KMS-11 (cell line): Measurements from ENCODE around the gene FUNDC2.

Experiments used
- H2AFZ ChIP-seq: fragments of 200-600 bp; sonication (generic); 2 replicates; pipeline ENCODE4 v1.6.1; 2016; ENCODE audit warnings: antibody characterized with exemption, mixed run types, low read depth
- H3K27ac ChIP-seq: fragments of 200-600 bp; sonication (generic); 2 replicates; pipeline ENCODE4 v1.6.1; 2016; ENCODE audit warnings: mild to moderate bottlenecking, mixed run types
- H3K27me3 ChIP-seq: fragments of 200-600 bp; sonication (generic); 2 replicates; pipeline ENCODE4 v1.6.1; 2017; ENCODE audit warnings: mild to moderate bottlenecking, low read depth, mixed run types, moderate library complexity; ENCODE audit not compliant: insufficient read depth
- H3K36me3 ChIP-seq: fragments of 200-600 bp; sonication (generic); 2 replicates; pipeline ENCODE4 v1.6.1; 2017; ENCODE audit warnings: mild to moderate bottlenecking, mixed run types; ENCODE audit not compliant: insufficient read depth
- H3K4me1 ChIP-seq: fragments of 200-600 bp; sonication (generic); 2 replicates; pipeline ENCODE4 v1.6.1; 2016; ENCODE audit warnings: mild to moderate bottlenecking, low read depth, mixed run types; ENCODE audit not compliant: poor library complexity, severe bottlenecking
- H3K4me2 ChIP-seq: fragments of 200-600 bp; sonication (generic); 2 replicates; pipeline ENCODE4 v1.7.0; 2016; ENCODE audit warnings: mild to moderate bottlenecking, mixed run types
- H3K4me3 ChIP-seq: fragments of 200-600 bp; sonication (generic); IDR thresholded peaks from 2 replicates; pipeline ENCODE4 v1.6.1; 2017; ENCODE audit warnings: low read depth, low read length, mixed read lengths; ENCODE audit not compliant: insufficient read depth
- H3K79me2 ChIP-seq: fragments of 200-600 bp; sonication (generic); 2 replicates; pipeline ENCODE4 v1.6.1; 2016; ENCODE audit warnings: low read depth, mixed run types; ENCODE audit not compliant: insufficient read depth
- H3K9ac ChIP-seq: fragments of 200-600 bp; sonication (generic); 2 replicates; pipeline ENCODE4 v1.6.1; 2016; ENCODE audit warnings: mild to moderate bottlenecking, mixed run types
- H4K20me1 ChIP-seq: fragments of 200-600 bp; sonication (generic); 2 replicates; pipeline ENCODE4 v1.6.1; 2016; ENCODE audit warnings: mild to moderate bottlenecking, mixed run types; ENCODE audit not compliant: insufficient read depth
- TF ChIP-seq, protein P1 (sequence below): fragments of 200-600 bp; sonication (generic); conservative IDR thresholded peaks from 2 replicates; pipeline ENCODE4 v1.6.1; 2017; ENCODE audit warnings: low read depth, mild to moderate bottlenecking, antibody characterized with exemption, low read length, moderate library complexity, mixed read lengths

FUNDC2 gene

DNA sequence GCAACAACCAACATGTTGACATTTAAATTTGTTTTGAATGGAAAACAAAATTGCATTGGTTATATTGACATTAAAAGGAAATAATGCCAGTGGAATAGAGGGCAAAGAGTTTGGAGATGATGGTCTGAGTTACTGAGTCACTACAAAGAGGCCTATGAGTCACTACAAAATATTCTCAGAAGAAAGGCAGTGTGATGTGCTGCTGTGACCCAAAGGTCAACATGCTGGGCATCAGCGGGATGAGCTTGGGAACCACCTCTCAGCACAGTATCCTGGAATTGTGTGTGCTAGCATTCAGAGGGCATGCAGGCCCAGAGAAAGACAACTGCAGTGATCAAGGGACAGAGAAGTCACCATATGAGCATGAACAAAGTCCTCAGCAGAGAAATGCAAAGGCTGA lies 41.5 kb downstream of the FUNDC2 start:
- Histone ChIP-seq H3K27ac (no peak overlapping the region), H2AFZ (no peak overlapping the region), H3K27me3 (no peaks in the 10 kb centered on the region), H3K79me2 (peaks cover 32% of the 10 kb centered on the region; the same call in 1 of the 2 replicates), H4K20me1 (no peaks in the 10 kb centered on the region), H3K36me3 (no peaks in the 10 kb centered on the region), H3K4me2 (no peak overlapping the region), H3K9ac (no peak overlapping the region), H3K4me3 (no peak overlapping the region), H3K4me1 (peaks cover 12% of the 10 kb centered on the region)
- TF ChIP-seq, protein P1, sequence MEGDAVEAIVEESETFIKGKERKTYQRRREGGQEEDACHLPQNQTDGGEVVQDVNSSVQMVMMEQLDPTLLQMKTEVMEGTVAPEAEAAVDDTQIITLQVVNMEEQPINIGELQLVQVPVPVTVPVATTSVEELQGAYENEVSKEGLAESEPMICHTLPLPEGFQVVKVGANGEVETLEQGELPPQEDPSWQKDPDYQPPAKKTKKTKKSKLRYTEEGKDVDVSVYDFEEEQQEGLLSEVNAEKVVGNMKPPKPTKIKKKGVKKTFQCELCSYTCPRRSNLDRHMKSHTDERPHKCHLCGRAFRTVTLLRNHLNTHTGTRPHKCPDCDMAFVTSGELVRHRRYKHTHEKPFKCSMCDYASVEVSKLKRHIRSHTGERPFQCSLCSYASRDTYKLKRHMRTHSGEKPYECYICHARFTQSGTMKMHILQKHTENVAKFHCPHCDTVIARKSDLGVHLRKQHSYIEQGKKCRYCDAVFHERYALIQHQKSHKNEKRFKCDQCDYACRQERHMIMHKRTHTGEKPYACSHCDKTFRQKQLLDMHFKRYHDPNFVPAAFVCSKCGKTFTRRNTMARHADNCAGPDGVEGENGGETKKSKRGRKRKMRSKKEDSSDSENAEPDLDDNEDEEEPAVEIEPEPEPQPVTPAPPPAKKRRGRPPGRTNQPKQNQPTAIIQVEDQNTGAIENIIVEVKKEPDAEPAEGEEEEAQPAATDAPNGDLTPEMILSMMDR: no peak

DNA sequence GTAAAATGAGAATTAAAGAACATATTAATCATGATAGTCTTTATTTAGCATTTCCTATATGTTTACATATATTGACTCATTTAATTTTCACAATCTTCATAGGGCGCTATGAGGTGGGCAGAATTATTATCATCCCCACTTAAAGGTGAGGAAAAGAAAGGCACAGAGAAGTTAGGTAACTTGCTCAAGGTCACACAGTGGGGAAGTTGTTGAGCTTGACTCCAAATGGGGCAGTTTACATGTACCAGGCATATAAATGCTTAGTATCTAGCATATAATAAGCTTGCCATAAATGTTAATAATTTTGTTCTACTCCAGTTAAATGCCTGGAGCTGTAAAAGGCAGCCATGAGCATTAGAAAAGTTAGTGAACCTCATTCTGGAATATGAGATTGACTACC lies 42.8 kb downstream of the FUNDC2 start:
- H3K9ac ChIP-seq: peak overlapping the region; percentile 84; the same call in 1 of the 2 replicates
- TF ChIP-seq, protein P1: no peak
- H3K4me2 ChIP-seq: peak overlapping the region; percentile 86
- no peak overlapping the region for H3K27ac ChIP-seq
- H2AFZ ChIP-seq: no peak overlapping the region
- no peaks in the 10 kb centered on the region for H3K36me3 ChIP-seq
- peaks cover 36% of the 10 kb centered on the region; the same call in 1 of the 2 replicates for H3K79me2 ChIP-seq
- peaks cover 17% of the 10 kb centered on the region for H3K4me1 ChIP-seq
- H3K27me3 ChIP-seq: no peaks in the 10 kb centered on the region
- no peaks in the 10 kb centered on the region for H4K20me1 ChIP-seq
- no peak overlapping the region for H3K4me3 ChIP-seq

DNA sequence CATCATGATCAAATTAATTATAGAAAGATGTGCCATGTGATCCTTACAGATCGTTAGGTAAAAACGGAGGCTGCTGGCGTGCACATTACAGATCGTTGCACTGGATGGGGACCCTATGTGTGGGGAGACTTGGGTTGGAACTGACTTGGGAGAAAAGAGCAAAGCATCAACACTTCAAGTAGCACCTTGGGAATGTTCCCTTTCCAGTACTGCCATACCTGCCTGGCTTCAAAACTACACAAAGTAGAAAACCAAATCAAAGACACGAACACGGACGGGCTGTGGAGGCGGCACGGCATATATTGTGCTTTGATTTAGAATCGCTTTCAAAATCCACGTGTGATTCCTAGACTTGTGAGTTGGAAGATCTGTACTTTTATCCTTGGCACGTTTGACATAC lies 43.4 kb downstream of the FUNDC2 start:
- H3K4me1 ChIP-seq: peaks cover 17% of the 10 kb centered on the region
- H3K27ac ChIP-seq: peak overlapping the region; percentile 69

DNA sequence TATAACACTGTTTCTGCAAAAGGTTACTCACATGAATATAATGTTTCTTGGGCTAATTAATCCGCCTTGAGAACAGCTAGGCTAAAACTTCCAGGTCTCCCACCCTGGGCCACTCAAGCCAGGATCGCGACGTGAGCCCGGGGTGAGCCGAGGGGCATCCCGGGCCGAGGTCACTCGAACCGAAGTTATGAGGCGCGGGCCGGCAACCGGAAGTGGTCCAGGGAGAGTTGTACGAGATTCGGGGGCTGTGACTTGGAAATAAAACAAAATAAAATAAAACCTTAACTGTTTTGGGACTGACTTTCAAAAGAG lies 44.0 kb downstream of the FUNDC2 start:
- peaks cover 17% of the 10 kb centered on the region for H3K4me1 ChIP-seq
- peak overlapping the region; percentile 84 for H3K9ac ChIP-seq
- no peaks in the 10 kb centered on the region for H3K36me3 ChIP-seq
- H3K4me3 ChIP-seq: no peak overlapping the region
- peak overlapping the region; percentile 69 for H3K27ac ChIP-seq
- no peaks in the 10 kb centered on the region for H4K20me1 ChIP-seq
- peaks cover 36% of the 10 kb centered on the region; the same call in 1 of the 2 replicates for H3K79me2 ChIP-seq
- peak overlapping the region; percentile 86 for H3K4me2 ChIP-seq
- TF ChIP-seq, protein P1: no peak
- no peaks in the 10 kb centered on the region for H3K27me3 ChIP-seq
- H2AFZ ChIP-seq: peak overlapping the region; percentile 91

More for the DNA sequence above, 43.4 kb downstream of the FUNDC2 start:
- Histone ChIP-seq H4K20me1 (no peaks in the 10 kb centered on the region), H3K4me3 (no peak overlapping the region), H3K79me2 (peaks cover 36% of the 10 kb centered on the region; the same call in 1 of the 2 replicates), H3K9ac (peak overlapping the region; percentile 84), H3K36me3 (no peaks in the 10 kb centered on the region), H2AFZ (peak overlapping the region; percentile 91), H3K27me3 (no peaks in the 10 kb centered on the region), H3K4me2 (peak overlapping the region; percentile 86)
- TF ChIP-seq, protein P1: no peak
